ENCODE measurements around the gene MEX3A.

DNA sequence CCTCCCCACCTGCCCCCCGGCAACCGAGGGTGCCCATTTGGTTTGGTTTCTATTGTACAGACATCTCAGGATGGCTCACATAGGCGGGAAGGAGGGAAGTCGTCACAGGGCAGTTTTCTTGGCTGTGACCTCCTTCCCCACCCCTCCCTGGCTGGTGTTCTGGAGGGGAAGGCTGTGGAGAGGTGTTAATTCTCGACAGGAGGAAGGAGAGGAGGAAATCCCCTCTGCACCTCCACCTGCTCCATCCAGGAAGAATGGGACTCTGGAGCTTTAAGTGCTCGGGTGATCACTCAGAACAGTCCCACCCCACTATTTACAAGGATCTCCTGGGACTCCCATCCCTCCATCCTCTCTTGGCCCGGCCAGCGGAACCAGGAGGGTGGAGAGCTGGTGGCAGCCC is 7.6 kb downstream of the MEX3A start:
- TF ChIP-seq TAF1 (IDR thresholded peaks at IDR 0.05; ENCODE audit: borderline replicate concordance, low read depth, low read length) (no peak), POLR2AphosphoS5 (IDR thresholded peaks at IDR 0.05; ENCODE audit: low read depth, low read length) (no peak), POLR2A (IDR thresholded peaks at IDR 0.05; ENCODE audit: low read depth, low read length) (no peak)

Data from GM12892 (cell line).